ENCODE measurements around the gene JPT1.
"Not testable (repeated sequence)": the region's sequence is repeated elsewhere in the genome, so short reads cannot be mapped to it uniquely, and the experiment has no call there.

JPT1 gene, protein sequence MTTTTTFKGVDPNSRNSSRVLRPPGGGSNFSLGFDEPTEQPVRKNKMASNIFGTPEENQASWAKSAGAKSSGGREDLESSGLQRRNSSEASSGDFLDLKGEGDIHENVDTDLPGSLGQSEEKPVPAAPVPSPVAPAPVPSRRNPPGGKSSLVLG

DNA sequence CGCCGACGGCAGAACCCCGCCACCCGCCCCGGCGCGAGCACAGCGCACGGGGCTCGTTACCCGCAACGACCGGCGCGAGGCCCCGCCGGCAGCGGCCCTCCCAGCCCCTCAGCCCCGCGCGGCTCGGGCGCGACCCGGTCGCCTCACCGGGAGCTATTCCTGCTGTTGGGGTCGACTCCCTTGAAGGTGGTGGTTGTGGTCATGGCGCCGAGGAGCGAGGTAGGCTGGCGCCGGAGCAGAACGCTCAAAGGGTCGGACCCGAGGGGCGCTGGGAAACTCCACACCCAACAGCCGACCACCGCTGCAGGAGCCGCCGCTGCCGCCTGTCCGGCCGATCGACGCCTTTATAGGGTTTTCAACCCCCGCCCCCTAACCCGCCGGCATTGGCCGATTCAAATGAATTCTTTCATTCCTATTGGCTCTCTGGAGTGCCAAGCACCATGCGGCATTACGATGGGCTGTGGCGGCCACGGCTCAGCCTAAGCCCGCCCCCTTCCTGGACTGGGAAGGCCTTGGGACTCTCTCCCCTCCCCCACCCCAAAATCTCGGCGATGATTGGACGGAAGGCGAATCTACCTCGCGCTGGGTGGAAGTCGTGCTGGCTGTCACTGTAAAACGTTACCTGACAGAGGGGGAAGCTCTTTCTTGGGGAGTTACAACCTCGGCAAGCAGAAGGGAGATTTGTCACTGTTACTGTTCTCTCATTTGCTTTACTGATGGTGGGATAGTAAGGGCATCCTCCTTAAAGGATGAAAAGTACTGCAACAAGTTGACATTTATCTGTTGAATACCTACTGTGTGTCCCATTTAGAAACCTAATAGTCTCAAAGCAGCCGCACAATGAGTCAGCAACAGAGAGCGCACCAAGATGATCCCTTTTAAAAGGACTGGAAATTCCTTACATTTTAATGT is at the start of gene JPT1:
Gene JPT1 (minus strand): TSS at position 318 of the 912 bp plus-strand sequence. CDS start 115 bp downstream, at position 203.
- DNase-seq (ENCODE audit: insufficient read length, low spot score) (peak; percentile 96), FAIRE-seq (peak; percentile 97)

DNA sequence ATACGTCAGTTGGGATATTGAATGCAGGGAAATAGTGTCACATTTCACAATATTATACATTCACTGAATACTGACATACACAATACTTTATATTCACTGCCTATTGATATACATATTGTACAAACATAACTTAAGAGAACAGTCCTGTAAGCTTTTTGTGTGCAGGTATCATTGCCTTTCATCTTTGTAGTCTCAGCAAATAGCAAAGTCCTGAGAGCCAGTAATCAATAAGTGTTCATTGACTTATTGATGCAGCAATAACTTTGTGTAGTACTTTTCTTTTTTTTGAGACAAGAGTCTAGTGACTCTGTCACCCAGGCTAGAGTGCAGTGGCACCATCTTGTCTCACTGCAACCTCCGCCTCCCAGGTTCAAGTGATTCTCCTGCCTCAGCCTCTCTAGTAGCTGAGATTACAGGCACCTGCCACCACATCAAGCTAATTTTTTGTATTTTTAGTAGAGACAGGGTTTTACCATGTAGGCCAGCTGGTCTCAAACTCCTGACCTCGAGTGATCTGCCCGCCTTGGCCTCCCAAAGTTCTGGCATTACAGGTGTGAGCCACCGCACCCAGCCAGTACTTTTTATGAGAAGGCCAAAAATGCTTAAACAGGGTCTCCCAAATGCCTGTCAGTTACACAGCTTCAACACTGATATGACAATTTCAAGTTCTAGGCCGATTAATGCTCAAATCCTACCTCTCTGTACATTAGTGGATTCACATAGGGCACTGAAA is 45.7 kb upstream of the JPT1 start:
- DNase-seq (ENCODE audit: insufficient read length, low spot score) (no peak), FAIRE-seq (no peak)

DNA sequence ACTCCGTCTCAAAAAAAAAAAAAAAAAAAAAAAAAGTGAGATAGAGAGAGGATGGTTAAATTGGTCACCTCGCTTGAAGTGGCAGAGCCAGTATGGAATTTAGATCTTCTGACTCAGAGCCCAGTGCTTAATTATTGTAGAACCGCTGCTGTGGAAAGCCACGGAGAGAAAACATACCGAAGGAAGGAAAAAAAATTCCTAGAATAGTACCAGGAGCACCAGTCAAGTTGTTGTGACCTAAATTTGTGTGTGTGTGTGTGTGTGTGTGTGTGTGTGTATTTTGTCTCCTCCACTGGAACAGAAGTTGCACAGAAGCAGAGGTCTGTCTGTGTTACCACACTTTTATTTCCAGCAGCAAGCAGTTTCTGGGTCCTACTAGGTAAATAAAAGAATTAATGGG is 40.6 kb upstream of the JPT1 start:
- no peak for DNase-seq (ENCODE audit: insufficient read length, low spot score)
- no peak for FAIRE-seq

DNA sequence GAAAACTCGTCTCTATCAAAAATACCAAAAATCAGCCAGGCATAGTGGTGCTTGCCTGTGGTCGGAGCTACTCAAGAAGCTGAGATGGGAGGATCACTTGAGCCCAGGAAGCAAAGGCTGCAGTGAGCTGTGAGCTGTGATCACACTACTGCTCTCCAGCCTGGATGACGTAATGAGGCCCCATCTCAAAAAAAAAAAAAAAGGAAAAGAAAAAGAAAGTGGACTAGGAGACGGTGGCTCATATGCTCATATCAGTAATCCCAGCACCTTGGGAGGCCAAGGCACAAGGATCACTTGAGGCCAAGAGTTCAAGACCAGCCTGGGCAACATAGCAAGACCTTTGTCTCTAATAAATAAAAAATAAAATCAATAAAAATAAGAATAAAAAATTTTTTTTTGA is 37.3 kb upstream of the JPT1 start:
- FAIRE-seq (no peak), DNase-seq (ENCODE audit: insufficient read length, low spot score) (no peak)

DNA sequence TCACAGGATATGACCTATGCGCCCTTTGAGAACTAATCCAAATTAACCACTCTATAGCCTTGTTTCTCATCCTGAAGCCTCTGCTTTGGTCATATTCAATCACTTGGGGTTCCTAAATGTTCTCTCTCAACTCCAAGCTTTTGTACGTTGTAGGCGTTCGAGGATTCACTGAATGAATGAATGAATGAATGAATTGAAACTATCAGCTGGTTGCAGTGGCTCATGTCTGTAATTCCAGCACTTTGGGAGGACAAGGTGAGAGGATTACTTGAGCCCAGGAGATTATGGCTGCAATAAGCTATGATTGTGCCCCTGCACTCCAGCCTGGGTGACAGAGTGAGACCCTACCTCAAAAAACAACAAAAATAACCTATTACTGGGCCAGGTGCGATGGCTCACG is 34.3 kb upstream of the JPT1 start:
- no peak for DNase-seq (ENCODE audit: insufficient read length, low spot score)
- FAIRE-seq, result no peak

DNA sequence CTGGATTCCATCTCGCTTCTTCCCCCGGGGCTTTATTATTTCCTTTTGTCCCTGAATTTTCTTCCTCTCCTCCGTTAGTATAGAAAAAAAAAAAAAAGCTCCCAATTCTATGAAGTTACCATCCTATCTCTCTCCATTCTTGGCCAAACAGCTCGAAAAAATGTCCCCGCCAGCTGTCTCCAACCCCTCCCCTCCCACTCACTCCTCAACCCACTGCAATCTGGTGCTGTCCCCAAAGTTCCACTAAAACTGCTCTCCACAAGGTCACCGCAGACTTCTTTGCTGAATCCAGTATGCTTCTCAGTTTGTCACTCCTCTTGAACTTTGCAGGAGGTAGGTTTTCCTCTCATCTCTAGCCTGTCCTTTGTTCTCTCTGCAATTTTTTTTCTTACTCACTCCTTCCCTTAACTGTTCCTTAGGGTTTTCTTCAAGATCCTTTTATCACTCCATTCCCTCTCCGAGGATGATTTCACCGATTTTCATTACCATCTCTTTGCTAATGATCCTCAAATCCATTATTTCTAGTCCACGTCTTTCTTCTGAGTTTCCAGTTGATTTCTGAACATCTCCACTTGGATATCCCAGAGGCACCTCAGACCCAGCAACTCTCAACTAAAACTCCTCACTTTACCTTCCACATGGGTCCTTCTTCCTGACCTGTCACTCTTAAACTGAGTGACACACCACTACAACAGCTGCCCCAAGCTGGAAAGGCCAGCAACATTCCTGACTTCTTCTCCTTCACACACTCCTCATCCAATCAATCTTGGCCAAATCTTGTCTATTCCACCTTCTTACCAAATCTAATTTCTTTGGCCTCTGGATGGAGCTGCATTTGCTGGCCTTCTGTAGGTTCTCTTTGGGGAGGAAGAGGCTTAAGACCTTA is 29.9 kb upstream of the JPT1 start:
- DNase-seq (ENCODE audit: insufficient read length, low spot score) (no peak), FAIRE-seq (no peak)

DNA sequence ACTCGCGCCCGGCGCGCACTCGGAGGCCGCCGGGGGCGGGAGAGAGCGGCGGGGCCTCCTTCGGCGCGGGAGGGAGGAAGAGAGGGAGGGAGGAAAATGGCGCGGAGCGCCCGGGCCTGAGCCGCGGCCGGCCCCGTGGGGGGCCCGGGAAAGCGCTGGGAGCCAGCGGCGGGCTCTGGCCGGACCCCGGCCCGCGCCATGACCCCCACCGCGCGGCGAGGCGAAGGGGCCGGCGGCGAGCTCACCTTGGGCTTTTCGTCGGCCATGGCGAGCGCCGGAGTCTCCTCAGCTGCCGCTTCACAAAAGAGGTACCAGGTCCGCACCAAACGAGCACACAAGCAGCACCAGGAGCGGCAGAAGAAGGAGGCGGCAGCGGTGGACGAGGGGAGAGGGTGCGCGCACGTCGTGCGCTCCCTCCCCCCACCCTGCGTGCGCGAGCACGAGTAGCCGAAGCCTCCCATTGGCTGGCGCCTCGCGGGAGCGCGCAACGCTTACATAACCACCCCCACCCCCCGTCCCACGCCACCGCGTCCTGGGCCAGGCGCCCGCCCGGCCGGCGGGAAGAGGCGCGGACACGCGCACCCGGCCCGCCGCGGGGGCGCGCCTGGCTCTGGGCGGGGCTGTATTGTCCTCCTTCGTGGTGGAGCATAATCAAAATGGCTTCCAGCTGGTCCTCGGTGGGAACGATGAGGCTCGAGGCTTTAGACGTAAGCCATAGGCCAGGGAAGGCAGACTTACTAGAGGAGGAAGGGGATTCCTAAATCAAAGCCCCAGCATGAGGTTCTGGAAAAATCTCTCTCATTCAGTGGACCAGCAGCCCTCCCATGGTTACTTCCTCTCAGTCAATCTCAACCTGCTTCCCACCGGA is 28.5 kb upstream of the JPT1 start, which contains the start of gene SUMO2:
Gene SUMO2 (minus strand): TSS at position 391 of the 868 bp plus-strand sequence. CDS start 125 bp downstream, at position 266.
- DNase-seq (ENCODE audit: insufficient read length, low spot score) (peak; percentile 94), FAIRE-seq (peak; percentile 86)

DNA sequence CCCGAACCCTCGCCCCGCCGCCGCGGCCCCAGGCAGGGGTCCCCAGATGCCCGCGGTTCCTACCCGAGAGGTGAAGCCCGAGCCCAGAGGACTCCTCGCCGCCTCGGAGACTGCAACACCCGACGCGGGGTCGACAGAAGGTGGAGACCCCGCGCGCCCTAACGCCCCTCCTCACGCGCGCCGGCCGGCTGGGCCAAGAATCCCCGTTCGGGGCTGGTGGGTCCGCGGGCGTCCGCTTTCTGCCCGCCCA is 27.9 kb upstream of the JPT1 start:
- FAIRE-seq, result no peak

DNA sequence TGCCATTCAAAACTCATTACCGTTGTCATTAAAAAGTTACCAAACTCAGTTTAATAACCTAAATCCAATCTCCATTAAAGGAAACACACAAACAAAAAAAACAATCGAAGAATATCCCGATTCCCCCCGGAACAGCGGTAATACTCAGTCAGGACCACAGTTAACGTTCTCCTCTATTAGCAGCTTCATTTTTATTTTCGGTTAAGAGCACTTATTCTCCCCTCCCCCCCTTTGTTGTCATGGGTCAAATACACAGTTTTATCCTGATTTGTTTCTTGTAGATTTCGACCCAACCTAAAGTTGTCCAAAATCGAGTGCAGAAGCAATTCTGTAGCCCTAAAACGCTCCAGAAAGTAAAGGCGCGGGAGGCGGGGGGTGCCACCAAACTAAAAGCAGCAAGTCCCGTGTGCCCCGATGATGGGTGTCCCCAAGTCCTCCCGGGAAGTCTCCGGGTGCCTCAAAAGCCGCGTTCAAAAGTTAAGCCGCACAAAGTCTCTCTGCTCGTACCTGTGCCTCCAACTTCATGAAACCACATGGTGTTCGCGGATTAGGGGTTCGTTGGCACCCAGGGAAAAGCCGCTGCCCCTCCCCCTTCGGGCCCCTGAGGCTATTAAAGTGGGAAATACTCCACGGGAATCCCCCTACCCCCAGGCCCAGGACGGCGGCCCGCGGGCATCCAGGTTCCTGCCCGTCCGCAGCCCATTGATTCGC is 27.5 kb upstream of the JPT1 start:
- peak; percentile 73 for FAIRE-seq
- DNase-seq (ENCODE audit: insufficient read length, low spot score), result peak; percentile 13

More for the DNA sequence above, 27.9 kb upstream of the JPT1 start:
- no peak for DNase-seq (ENCODE audit: insufficient read length, low spot score)

DNA sequence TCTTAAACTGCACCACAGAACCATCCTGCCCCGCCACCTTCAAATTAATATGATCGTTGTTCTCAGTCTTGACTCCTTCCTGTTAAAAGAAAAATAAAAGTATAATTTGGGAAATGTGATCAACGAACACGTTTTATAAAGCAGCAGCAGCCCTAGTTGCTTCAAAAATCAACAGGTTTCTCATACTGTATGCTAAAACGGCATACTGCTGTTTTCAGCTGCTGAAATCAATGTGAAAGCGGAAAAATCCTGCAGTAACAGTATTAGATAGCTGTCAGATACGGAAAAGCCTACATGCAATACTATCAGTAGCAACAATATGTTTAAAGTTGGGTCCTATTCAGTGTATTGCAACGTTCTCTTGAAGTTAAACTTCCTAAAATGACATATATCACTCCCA is 26.8 kb upstream of the JPT1 start:
- DNase-seq (ENCODE audit: insufficient read length, low spot score) (no peak), FAIRE-seq (no peak)

DNA sequence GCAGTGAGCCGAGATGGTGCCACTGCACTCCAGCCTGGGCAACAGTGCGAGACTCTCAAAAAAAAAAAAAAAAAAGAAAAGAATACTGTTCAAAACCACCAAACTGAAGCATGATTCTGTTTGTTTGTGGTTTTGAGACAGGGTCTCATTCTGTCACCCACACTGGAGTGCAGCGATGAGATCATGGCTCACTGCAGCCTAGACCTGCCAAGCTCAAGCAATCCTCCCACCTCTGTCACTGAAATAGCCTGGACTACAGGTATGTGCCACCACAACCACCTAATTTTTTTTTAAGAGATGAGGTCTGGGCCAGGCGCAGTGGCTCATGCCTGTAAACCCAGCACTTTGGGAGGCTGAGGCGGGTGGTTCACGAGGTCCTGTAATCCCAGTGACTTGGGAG is 24.1 kb upstream of the JPT1 start:
- FAIRE-seq (no peak), DNase-seq (ENCODE audit: insufficient read length, low spot score) (no peak)

DNA sequence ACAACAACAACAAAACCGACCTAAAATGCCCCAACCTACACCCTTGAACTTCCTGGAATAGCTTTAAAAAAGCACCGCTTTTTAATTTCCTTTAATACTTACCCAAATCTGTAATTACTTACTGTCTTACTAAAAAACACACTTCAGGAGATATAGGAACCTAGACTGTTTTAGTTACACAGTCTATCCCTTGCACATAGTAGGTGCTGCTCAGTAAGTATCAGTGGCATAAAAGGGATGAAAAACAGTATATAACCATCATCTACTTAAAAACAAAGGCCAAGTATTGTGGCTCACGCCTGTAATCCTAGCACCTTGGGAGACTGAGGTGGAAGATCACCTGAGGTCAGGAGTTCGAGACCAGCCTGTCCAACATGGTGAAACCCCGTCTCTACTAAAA is 22.3 kb upstream of the JPT1 start:
- no peak for FAIRE-seq
- DNase-seq (ENCODE audit: insufficient read length, low spot score), result no peak

DNA sequence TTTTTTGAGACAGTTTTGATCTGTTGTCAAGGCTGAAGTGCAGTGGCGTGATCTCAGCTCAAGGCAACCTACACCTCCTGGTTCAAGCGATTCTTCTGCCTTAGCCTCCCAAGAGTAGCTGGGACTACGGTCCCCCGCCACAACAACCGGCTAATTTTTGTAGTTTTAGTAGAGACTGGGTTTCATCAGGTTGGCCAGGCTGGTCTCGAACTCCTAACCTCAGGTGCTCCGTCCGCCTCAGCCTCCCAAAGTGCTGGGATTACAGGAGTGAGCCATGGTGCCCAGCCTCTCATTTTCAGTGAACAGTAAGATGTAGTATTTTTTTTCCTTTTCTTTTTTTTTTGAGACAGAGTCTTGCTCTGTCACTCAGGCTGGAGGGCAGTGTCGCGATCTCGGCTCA is 20.7 kb upstream of the JPT1 start:
- DNase-seq (ENCODE audit: insufficient read length, low spot score), result no peak
- FAIRE-seq, result no peak

DNA sequence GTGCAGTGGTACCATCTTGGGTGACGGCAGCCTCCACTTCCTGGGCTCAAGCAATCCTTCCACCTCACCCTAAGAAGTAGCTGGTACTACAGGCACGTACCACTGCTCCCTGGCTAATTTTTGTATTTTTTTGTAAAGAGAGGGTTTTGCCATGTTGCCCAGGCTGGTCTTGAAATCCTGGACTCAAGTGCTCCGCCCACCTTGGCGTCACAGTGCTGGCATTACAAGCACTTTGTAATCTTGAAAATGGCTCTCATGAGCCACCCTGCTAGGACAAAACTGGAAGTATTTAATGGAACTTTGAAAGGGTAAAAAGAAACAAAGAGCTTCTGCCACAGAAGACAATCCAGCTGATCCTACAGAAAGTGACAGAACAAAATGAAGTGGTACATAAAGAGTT is 19.2 kb upstream of the JPT1 start:
- DNase-seq (ENCODE audit: insufficient read length, low spot score), result no peak
- no peak for FAIRE-seq

DNA sequence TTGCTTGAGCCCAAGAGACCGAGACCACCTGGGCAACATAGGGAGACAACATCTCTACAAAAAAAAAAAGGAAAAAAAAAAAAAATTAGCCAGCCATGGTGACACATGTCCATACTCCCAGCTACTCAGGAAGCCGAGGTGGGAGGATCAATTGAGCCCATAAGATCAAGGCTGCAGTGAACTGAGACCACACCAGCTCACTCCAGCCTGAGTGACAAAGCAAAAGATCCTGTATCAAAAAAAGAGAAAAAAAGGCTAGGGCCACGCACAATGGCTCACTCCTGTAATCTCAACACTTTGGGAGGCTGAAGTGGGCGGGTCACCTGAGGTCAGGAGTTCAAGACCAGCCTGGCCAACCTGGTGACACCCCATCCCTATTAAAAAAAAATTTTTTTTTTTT is 14.7 kb upstream of the JPT1 start:
- no peak for FAIRE-seq
- DNase-seq (ENCODE audit: insufficient read length, low spot score), result no peak

DNA sequence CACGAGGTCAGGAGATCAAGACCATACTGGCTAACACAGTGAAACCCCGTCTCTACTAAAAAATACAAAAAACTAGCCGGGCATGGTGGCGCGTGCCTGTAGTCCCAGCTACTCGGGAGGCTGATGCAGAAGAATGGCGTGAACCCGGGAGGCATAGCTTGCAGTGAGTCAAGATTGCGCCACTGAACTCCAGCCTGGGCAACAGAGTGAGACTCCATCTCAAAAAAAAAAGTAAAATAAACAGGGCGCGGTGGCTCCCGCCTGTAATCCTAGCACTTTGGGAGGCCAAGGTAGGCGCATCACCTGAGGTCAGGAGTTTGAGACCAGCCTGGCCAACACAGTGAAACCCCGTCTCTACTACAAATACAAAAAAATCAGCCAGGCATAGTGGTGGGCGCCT is 10.3 kb upstream of the JPT1 start:
- not testable (repeated sequence) for DNase-seq (ENCODE audit: insufficient read length, low spot score); FAIRE-seq

DNA sequence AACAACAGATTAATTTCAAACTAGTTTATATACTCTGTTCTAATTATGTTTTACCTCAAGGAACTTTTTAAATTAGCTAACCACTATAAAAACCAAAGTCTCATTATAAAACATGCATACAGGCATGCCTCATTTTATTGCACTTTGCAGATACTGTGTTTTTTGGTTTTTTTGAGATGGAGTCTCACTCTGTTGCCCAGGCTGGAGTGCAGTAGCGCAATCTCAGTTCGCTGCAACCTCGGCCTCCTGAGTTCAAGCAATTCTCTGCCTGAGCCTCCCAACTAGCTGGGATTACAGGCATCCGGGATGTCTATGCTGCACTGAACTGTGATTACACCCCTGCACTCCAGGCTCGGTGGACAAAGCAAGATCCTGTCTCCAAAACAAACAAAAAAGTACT is 8.8 kb upstream of the JPT1 start:
- DNase-seq (ENCODE audit: insufficient read length, low spot score), result no peak
- no peak for FAIRE-seq

DNA sequence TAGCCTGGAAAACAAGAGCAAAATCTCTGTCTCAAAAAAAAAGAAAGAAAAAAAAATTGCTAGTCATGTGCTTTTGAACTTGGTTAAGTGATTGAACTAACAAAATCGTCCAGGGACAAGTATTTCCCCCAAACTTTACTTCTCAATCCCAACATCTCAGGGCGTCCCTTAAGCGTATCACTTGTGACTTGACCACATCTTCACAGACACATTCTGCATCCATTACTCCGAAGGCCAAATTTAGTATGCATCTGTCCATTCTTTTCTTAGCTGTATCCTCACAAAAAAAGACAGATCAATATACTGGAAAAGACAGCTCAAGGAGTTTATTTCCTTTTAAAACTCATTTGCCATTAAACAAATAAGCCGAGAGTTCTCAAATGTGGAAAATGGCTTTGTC is 5.9 kb upstream of the JPT1 start:
- FAIRE-seq (no peak), DNase-seq (ENCODE audit: insufficient read length, low spot score) (no peak)

Measured in GM19239 (cell line).